ENCODE measurements around the gene UBAC2. TPM values are rescaled to one million over a fixed set of nuclear protein-coding genes. Genes with fewer than 3 reads are reported as not detected.
"Not testable (repeated sequence)": the region's sequence is repeated elsewhere in the genome, so short reads cannot be mapped to it uniquely, and the experiment has no call there.

UBAC2 gene
- polyA plus RNA-seq, 1 experiment = 71.4 TPM

DNA sequence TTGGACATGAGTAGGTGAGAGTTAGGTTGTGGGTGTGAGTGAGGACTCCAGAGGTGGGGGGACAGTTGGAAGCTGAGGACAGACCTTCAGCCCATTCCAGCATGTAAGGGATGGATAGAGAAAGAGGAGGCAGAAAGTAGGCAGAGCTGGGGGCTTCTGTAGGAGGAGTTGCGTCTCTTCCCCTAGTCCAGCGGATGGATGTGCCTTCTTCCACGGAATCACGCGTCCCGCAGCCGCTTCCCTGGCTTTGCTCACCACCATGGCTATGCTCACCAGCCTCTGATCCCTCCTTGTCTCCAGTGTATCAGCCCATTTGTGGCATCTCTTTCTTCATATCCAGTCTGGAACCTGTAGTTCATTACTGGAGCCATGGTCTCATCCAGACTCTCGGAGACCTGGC lies 5.6 kb downstream of the UBAC2 start:
- H3K27me3 ChIP-seq (ENCODE audit: control insufficient read depth, insufficient read depth, low read length) = no peaks in the 10 kb centered on the region
- TF ChIP-seq, protein P1, sequence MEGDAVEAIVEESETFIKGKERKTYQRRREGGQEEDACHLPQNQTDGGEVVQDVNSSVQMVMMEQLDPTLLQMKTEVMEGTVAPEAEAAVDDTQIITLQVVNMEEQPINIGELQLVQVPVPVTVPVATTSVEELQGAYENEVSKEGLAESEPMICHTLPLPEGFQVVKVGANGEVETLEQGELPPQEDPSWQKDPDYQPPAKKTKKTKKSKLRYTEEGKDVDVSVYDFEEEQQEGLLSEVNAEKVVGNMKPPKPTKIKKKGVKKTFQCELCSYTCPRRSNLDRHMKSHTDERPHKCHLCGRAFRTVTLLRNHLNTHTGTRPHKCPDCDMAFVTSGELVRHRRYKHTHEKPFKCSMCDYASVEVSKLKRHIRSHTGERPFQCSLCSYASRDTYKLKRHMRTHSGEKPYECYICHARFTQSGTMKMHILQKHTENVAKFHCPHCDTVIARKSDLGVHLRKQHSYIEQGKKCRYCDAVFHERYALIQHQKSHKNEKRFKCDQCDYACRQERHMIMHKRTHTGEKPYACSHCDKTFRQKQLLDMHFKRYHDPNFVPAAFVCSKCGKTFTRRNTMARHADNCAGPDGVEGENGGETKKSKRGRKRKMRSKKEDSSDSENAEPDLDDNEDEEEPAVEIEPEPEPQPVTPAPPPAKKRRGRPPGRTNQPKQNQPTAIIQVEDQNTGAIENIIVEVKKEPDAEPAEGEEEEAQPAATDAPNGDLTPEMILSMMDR (IDR thresholded peaks at IDR 0.05; ENCODE audit: low read depth, low read length) = no peak
- POLR2A ChIA-PET = no interaction called here
- no peak overlapping the region for H3K4me3 ChIP-seq (ENCODE audit: low read depth, low read length)
- no peak overlapping the region for H3K27ac ChIP-seq (ENCODE audit: low read depth, low read length)
- no peak for DNase-seq (ENCODE audit: low read depth, low spot score)
- no peaks in the 10 kb centered on the region for H3K9me3 ChIP-seq (ENCODE audit: control insufficient read depth, insufficient read depth, low read length)
- CTCF ChIA-PET = interaction anchor here (1.2 kb wide), 1 partner anchor 230 kb away, joined by 6 read pairs; no protein-coding TSS in a partner anchor

DNA sequence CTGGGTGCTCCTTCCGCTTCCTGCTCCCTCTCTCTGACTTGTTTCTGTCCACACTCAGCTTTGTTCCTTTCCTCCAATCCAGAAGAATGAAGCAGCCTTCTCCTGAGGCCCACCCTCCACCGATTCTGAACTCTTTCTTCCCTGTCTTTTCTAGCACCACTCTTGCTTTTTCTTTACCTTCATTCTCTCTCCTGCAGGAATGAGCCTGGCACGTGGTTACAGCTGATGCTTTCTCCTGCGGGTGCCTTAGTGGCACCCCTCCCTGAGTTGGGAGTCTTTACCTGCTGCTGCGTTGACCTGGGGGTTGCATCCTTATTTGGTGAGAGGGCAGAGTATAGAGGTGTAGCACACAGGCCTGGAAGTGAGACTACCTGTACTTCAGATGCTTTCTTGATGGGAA lies 6.2 kb downstream of the UBAC2 start:
- no peak for DNase-seq (ENCODE audit: low read depth, low spot score)
- ChIA-PET CTCF (interaction anchor here (0.9 to 1.2 kb wide), 3 partner anchors 63 to 230 kb away, joined by 3 to 6 read pairs (median 4); no protein-coding TSS in a partner anchor), POLR2A (no interaction called here)
- Histone ChIP-seq H3K4me3 (ENCODE audit: low read depth, low read length) (no peak overlapping the region), H3K27me3 (ENCODE audit: control insufficient read depth, insufficient read depth, low read length) (no peaks in the 10 kb centered on the region), H3K27ac (ENCODE audit: low read depth, low read length) (no peak overlapping the region), H3K9me3 (ENCODE audit: control insufficient read depth, insufficient read depth, low read length) (no peaks in the 10 kb centered on the region)
- TF ChIP-seq, protein P1 (IDR thresholded peaks at IDR 0.05; ENCODE audit: low read depth, low read length) = no peak

DNA sequence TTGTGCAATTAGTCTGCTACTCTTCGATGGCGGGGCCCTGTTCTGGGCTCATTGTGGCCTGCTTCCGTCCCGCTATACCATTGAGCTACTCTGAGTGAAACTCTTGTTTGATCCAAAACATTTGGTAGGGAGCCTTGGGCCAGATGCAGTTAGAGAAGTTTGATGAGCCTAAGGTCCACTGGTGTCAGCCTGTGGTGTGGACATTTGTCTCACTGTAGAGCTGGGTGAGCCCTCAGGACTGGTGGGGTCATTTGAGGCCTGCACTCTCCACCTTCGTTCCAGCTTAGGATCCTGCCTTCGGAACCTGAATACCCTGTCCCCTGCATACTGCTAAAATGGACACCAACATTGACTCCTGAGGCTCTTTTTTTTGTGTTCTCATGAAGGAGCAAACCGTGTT lies 6.9 kb downstream of the UBAC2 start:
- Histone ChIP-seq H3K4me3 (ENCODE audit: low read depth, low read length) (no peak overlapping the region), H3K9me3 (ENCODE audit: control insufficient read depth, insufficient read depth, low read length) (no peaks in the 10 kb centered on the region), H3K27ac (ENCODE audit: low read depth, low read length) (no peak overlapping the region), H3K27me3 (ENCODE audit: control insufficient read depth, insufficient read depth, low read length) (no peaks in the 10 kb centered on the region)
- DNase-seq (ENCODE audit: low read depth, low spot score) = no peak
- TF ChIP-seq, protein P1 (IDR thresholded peaks at IDR 0.05; ENCODE audit: low read depth, low read length) = no peak
- POLR2A ChIA-PET = no interaction called here
- CTCF ChIA-PET = interaction anchor here (0.9 to 1.0 kb wide), 2 partner anchors 62 to 229 kb away, joined by 3 to 4 read pairs; no protein-coding TSS in a partner anchor

DNA sequence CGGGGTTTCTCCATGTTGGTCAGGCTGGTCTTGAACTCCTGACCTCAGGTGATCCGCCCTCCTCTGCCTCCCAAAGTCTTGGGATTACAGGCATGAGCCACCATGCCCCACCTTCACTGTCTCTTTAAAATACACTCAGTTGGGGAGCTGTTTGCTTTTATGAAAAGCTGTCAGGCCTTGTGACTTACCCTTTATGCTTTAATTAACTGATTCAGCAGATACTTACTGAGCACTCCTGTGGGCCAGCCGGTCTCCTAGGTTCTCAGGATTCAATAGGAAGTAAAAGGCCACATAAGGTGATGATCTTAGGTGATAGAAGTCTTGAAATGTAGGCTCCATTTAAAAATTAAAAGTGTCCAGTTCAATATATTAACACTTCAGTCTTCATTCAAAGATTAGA lies 7.5 kb downstream of the UBAC2 start:
- TF ChIP-seq, protein P1 (IDR thresholded peaks at IDR 0.05; ENCODE audit: low read depth, low read length) = no peak
- CTCF ChIA-PET = no interaction called here
- Histone ChIP-seq H3K4me3 (ENCODE audit: low read depth, low read length) (no peak overlapping the region), H3K27me3 (ENCODE audit: control insufficient read depth, insufficient read depth, low read length) (no peaks in the 10 kb centered on the region), H3K9me3 (ENCODE audit: control insufficient read depth, insufficient read depth, low read length) (no peaks in the 10 kb centered on the region), H3K27ac (ENCODE audit: low read depth, low read length) (no peak overlapping the region)
- no peak for DNase-seq (ENCODE audit: low read depth, low spot score)
- POLR2A ChIA-PET = no interaction called here

DNA sequence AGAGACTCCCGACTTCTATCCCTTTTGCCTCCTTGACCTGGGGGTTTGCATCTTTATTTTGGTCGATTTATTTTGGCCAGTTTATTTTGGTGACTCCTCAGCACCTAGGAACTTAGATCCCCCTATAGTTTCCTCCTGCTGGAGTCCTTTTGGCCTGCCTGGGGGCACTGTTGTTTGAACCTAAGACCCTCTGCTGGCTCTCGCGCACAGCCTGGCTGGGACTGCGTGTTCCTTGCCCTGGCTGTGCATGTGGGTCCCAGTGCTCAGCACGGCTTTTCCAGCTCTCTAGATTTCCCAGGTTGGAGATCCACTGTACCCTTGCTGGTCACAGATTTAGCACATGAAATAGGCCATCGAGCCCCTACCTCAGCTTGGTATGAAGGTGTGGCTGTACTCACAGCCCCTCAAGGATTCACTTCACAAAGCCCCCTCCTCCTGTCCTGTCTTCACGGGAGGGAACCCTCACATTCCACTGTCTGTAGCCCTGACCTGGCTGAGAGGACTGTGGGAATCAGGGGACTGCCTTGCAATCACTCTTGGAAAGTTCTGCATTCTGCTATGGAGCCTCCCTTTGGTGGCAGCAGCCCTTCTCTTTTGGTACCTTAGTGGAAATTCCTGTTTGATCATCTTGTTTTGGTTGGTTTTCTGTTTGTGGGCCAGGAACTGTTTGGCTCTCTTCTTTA lies 8.3 kb downstream of the UBAC2 start:
- H3K27ac ChIP-seq (ENCODE audit: low read depth, low read length) = no peak overlapping the region
- CTCF ChIA-PET = no interaction called here
- POLR2A ChIA-PET = no interaction called here
- no peaks in the 10 kb centered on the region for H3K27me3 ChIP-seq (ENCODE audit: control insufficient read depth, insufficient read depth, low read length)
- DNase-seq (ENCODE audit: low read depth, low spot score) = no peak
- H3K9me3 ChIP-seq (ENCODE audit: control insufficient read depth, insufficient read depth, low read length) = no peaks in the 10 kb centered on the region
- TF ChIP-seq, protein P1 (IDR thresholded peaks at IDR 0.05; ENCODE audit: low read depth, low read length) = no peak
- no peak overlapping the region for H3K4me3 ChIP-seq (ENCODE audit: low read depth, low read length)

DNA sequence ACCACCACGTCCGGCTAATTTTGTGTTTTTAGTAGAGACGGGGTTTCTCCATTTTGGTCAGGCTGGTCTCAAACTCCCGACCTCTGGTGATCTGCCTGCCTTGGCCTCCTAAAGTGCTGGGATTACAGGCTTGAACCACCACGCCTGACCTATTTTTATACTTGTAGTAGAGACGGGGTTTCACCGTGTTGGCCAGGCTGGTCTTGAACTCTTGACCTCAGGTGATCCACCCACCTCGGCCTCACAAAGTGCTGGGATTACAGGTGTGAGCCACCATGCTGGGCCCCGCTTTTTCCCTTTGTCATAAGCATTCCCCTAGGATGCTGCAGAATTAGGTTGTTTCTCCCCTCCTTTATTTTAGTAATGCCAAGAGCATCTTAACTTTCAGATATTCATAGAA lies 10.0 kb downstream of the UBAC2 start:
- H3K4me3 ChIP-seq (ENCODE audit: low read depth, low read length); DNase-seq (ENCODE audit: low read depth, low spot score); H3K27me3 ChIP-seq (ENCODE audit: control insufficient read depth, insufficient read depth, low read length); H3K9me3 ChIP-seq (ENCODE audit: control insufficient read depth, insufficient read depth, low read length); POLR2A ChIA-PET; H3K27ac ChIP-seq (ENCODE audit: low read depth, low read length): not testable (repeated sequence)
- CTCF ChIA-PET = interaction anchor here (1.2 kb wide), 1 partner anchor 9 kb away, joined by 5 read pairs; no protein-coding TSS in a partner anchor

Data from AG04450 (cell line).